Measurements from ENCODE around the gene GOLGA3. TPM values are rescaled to one million over a fixed set of nuclear protein-coding genes. Genes with fewer than 3 reads are reported as not detected.
"Not testable (repeated sequence)": the region's sequence is repeated elsewhere in the genome, so short reads cannot be mapped to it uniquely, and the experiment has no call there.

The GOLGA3 gene
- total RNA-seq, 1 donor from 2014 or later: 64.5 TPM

- Mint-ChIP-seq H3K9me3 (no peaks in the 10 kb centered on the region), H3K27ac (no peak overlapping the region), H3K4me1 (ENCODE audit: low read depth) (peaks cover 29% of the 10 kb centered on the region), H3K36me3 (ENCODE audit: low read depth) (peaks cover 71% of the 10 kb centered on the region), H3K27me3 (ENCODE audit: low read depth) (no peaks in the 10 kb centered on the region), H3K4me3 (ENCODE audit: low read depth) (no peak overlapping the region)
- intact Hi-C loops (cut with micrococcal nuclease): loop anchor here (5.0 kb wide), 2 partner anchors 62 to 63 kb away; partner anchors contain the start of genes ANKLE2 and CHFR
- no peak for DNase-seq (ENCODE audit: low spot score)
Observed at GRCh38 chr12:132825089-132825488, 3.6 kb downstream of the GOLGA3 start.

GRCh38 chr12:132824053-132824452, 4.6 kb downstream of the GOLGA3 start:
- Mint-ChIP-seq H3K27ac (no peak overlapping the region), H3K27me3 (ENCODE audit: low read depth) (no peaks in the 10 kb centered on the region), H3K4me1 (ENCODE audit: low read depth) (peaks cover 25% of the 10 kb centered on the region), H3K4me3 (ENCODE audit: low read depth) (no peak overlapping the region), H3K9me3 (no peaks in the 10 kb centered on the region), H3K36me3 (ENCODE audit: low read depth) (peaks cover 73% of the 10 kb centered on the region)
- intact Hi-C loops (cut with micrococcal nuclease): no loop called here
- no peak for DNase-seq (ENCODE audit: low spot score)

GRCh38 chr12:132818562-132818961, 10.1 kb downstream of the GOLGA3 start:
- Mint-ChIP-seq H3K4me1 (ENCODE audit: low read depth) (no peaks in the 10 kb centered on the region), H3K9me3 (no peaks in the 10 kb centered on the region), H3K4me3 (ENCODE audit: low read depth) (no peak overlapping the region), H3K36me3 (ENCODE audit: low read depth) (peaks cover 55% of the 10 kb centered on the region), H3K27me3 (ENCODE audit: low read depth) (no peaks in the 10 kb centered on the region), H3K27ac (no peak overlapping the region)
- intact Hi-C loops (cut with micrococcal nuclease): no loop called here
- no peak for DNase-seq (ENCODE audit: low spot score)

GRCh38 chr12:132814232-132814631, 14.4 kb downstream of the GOLGA3 start:
- intact Hi-C loops (cut with micrococcal nuclease): no loop called here
- Mint-ChIP-seq H3K36me3 (ENCODE audit: low read depth) (peaks cover 59% of the 10 kb centered on the region), H3K27ac (no peak overlapping the region), H3K4me3 (ENCODE audit: low read depth) (no peak overlapping the region), H3K4me1 (ENCODE audit: low read depth) (peaks cover 10% of the 10 kb centered on the region), H3K27me3 (ENCODE audit: low read depth) (no peaks in the 10 kb centered on the region), H3K9me3 (peaks cover 5% of the 10 kb centered on the region)
- no peak for DNase-seq (ENCODE audit: low spot score)

GRCh38 chr12:132813443-132813842, 15.2 kb downstream of the GOLGA3 start:
- Mint-ChIP-seq H3K9me3 (peaks cover 5% of the 10 kb centered on the region), H3K4me3 (ENCODE audit: low read depth) (no peak overlapping the region), H3K4me1 (ENCODE audit: low read depth) (peaks cover 10% of the 10 kb centered on the region), H3K27ac (no peak overlapping the region), H3K36me3 (ENCODE audit: low read depth) (peaks cover 65% of the 10 kb centered on the region), H3K27me3 (ENCODE audit: low read depth) (no peaks in the 10 kb centered on the region)
- intact Hi-C loops (cut with micrococcal nuclease): no loop called here
- DNase-seq (ENCODE audit: low spot score): no peak

- H3K36me3 Mint-ChIP-seq (ENCODE audit: low read depth): peaks cover 66% of the 10 kb centered on the region
- no peak overlapping the region for H3K4me3 Mint-ChIP-seq (ENCODE audit: low read depth)
Observed at GRCh38 chr12:132812631-132813305, 15.9 kb downstream of the GOLGA3 start.

GRCh38 chr12:132809391-132809790, 19.3 kb downstream of the GOLGA3 start:
- H3K4me3 Mint-ChIP-seq (ENCODE audit: low read depth); intact Hi-C loops (cut with micrococcal nuclease); H3K9me3 Mint-ChIP-seq; DNase-seq (ENCODE audit: low spot score); H3K27ac Mint-ChIP-seq; H3K27me3 Mint-ChIP-seq (ENCODE audit: low read depth): not testable (repeated sequence)
- Mint-ChIP-seq H3K4me1 (ENCODE audit: low read depth) (peaks cover 20% of the 10 kb centered on the region), H3K36me3 (ENCODE audit: low read depth) (peaks cover 69% of the 10 kb centered on the region)

More at GRCh38 chr12:132812631-132813305, 15.9 kb downstream of the GOLGA3 start:
- H3K27ac Mint-ChIP-seq: no peak overlapping the region
- H3K27me3 Mint-ChIP-seq (ENCODE audit: low read depth): no peaks in the 10 kb centered on the region
- peaks cover 5% of the 10 kb centered on the region for H3K9me3 Mint-ChIP-seq
- intact Hi-C loops (cut with micrococcal nuclease): no loop called here
- H3K4me1 Mint-ChIP-seq (ENCODE audit: low read depth): peaks cover 10% of the 10 kb centered on the region
- DNase-seq (ENCODE audit: low spot score): no peak

- H3K4me3 Mint-ChIP-seq (ENCODE audit: low read depth): no peak overlapping the region
- intact Hi-C loops (cut with micrococcal nuclease): no loop called here
- no peak for DNase-seq (ENCODE audit: low spot score)
- H3K27ac Mint-ChIP-seq: no peak overlapping the region
- peaks cover 75% of the 10 kb centered on the region for H3K36me3 Mint-ChIP-seq (ENCODE audit: low read depth)
- peaks cover 17% of the 10 kb centered on the region for H3K4me1 Mint-ChIP-seq (ENCODE audit: low read depth)
- no peaks in the 10 kb centered on the region for H3K27me3 Mint-ChIP-seq (ENCODE audit: low read depth)
- H3K9me3 Mint-ChIP-seq: peaks cover 5% of the 10 kb centered on the region
Observed at GRCh38 chr12:132807295-132808092, 21.2 kb downstream of the GOLGA3 start.

- no peak for DNase-seq (ENCODE audit: low spot score)
- intact Hi-C loops (cut with micrococcal nuclease): no loop called here
- Mint-ChIP-seq H3K4me3 (ENCODE audit: low read depth) (no peak overlapping the region), H3K27ac (no peak overlapping the region), H3K9me3 (peaks cover 5% of the 10 kb centered on the region), H3K4me1 (ENCODE audit: low read depth) (peaks cover 14% of the 10 kb centered on the region), H3K36me3 (ENCODE audit: low read depth) (peaks cover 72% of the 10 kb centered on the region), H3K27me3 (ENCODE audit: low read depth) (no peaks in the 10 kb centered on the region)
Observed at GRCh38 chr12:132806857-132807256, 21.8 kb downstream of the GOLGA3 start.

GRCh38 chr12:132804426-132804861, 24.2 kb downstream of the GOLGA3 start:
- Mint-ChIP-seq H3K4me3 (ENCODE audit: low read depth) (no peak overlapping the region), H3K9me3 (no peaks in the 10 kb centered on the region), H3K4me1 (ENCODE audit: low read depth) (peaks cover 10% of the 10 kb centered on the region), H3K27me3 (ENCODE audit: low read depth) (no peaks in the 10 kb centered on the region), H3K36me3 (ENCODE audit: low read depth) (peaks cover 72% of the 10 kb centered on the region), H3K27ac (no peak overlapping the region)
- no peak for DNase-seq (ENCODE audit: low spot score)
- intact Hi-C loops (cut with micrococcal nuclease): no loop called here

- H3K27ac Mint-ChIP-seq: no peak overlapping the region
- H3K36me3 Mint-ChIP-seq (ENCODE audit: low read depth): peaks cover 70% of the 10 kb centered on the region
- H3K4me3 Mint-ChIP-seq (ENCODE audit: low read depth): no peak overlapping the region
- intact Hi-C loops (cut with micrococcal nuclease): no loop called here
- no peaks in the 10 kb centered on the region for H3K27me3 Mint-ChIP-seq (ENCODE audit: low read depth)
- DNase-seq (ENCODE audit: low spot score): no peak
- H3K4me1 Mint-ChIP-seq (ENCODE audit: low read depth): peaks cover 10% of the 10 kb centered on the region
- no peaks in the 10 kb centered on the region for H3K9me3 Mint-ChIP-seq
Observed at GRCh38 chr12:132803888-132804287, 24.8 kb downstream of the GOLGA3 start.

GRCh38 chr12:132803125-132803524, 25.5 kb downstream of the GOLGA3 start:
- Mint-ChIP-seq H3K27ac (no peak overlapping the region), H3K36me3 (ENCODE audit: low read depth) (peaks cover 62% of the 10 kb centered on the region), H3K4me3 (ENCODE audit: low read depth) (no peak overlapping the region), H3K27me3 (ENCODE audit: low read depth) (no peaks in the 10 kb centered on the region), H3K4me1 (ENCODE audit: low read depth) (peaks cover 10% of the 10 kb centered on the region), H3K9me3 (no peaks in the 10 kb centered on the region)
- no peak for DNase-seq (ENCODE audit: low spot score)
- intact Hi-C loops (cut with micrococcal nuclease): no loop called here

- Mint-ChIP-seq H3K4me3 (ENCODE audit: low read depth) (no peak overlapping the region), H3K9me3 (no peaks in the 10 kb centered on the region), H3K27me3 (ENCODE audit: low read depth) (no peaks in the 10 kb centered on the region), H3K4me1 (ENCODE audit: low read depth) (peaks cover 5% of the 10 kb centered on the region), H3K27ac (no peak overlapping the region), H3K36me3 (ENCODE audit: low read depth) (peaks cover 60% of the 10 kb centered on the region)
- no peak for DNase-seq (ENCODE audit: low spot score)
- intact Hi-C loops (cut with micrococcal nuclease): no loop called here
Observed at GRCh38 chr12:132801741-132802140, 26.9 kb downstream of the GOLGA3 start.
